ENCODE measurements around the gene WNT3.

DNA sequence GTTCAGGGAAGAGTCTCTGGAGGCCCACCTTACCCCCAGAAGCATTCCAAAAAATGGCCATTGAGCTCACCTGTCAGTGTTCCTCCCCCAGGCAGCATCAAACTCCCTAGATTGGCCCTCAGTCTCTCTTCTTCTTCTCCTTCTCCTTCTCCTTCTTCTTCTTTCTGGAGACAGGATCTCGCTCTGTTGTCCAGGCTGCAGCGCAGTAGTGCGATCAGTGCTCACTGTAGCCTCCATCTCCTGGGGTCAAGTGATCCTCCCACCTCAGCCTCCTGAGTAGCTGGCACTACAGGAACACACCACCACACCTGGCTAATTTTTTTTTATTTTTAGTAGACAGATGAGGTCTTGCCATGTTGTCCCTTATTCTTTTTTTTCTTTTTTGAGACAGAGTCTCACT is 16.4 kb upstream of the WNT3 start:
- TF ChIP-seq, protein P1, sequence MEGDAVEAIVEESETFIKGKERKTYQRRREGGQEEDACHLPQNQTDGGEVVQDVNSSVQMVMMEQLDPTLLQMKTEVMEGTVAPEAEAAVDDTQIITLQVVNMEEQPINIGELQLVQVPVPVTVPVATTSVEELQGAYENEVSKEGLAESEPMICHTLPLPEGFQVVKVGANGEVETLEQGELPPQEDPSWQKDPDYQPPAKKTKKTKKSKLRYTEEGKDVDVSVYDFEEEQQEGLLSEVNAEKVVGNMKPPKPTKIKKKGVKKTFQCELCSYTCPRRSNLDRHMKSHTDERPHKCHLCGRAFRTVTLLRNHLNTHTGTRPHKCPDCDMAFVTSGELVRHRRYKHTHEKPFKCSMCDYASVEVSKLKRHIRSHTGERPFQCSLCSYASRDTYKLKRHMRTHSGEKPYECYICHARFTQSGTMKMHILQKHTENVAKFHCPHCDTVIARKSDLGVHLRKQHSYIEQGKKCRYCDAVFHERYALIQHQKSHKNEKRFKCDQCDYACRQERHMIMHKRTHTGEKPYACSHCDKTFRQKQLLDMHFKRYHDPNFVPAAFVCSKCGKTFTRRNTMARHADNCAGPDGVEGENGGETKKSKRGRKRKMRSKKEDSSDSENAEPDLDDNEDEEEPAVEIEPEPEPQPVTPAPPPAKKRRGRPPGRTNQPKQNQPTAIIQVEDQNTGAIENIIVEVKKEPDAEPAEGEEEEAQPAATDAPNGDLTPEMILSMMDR (IDR thresholded peaks at IDR 0.05): no peak
- TF ChIP-seq EZH2phosphoT487 (IDR thresholded peaks at IDR 0.05): no peak
- TF ChIP-seq EZH2 (IDR thresholded peaks at IDR 0.05): no peak

Data from neural progenitor cell (in vitro differentiated cells).